Right lobe of liver (tissue), 4 donors: ENCODE measurements around the gene APOBR.

Experiments used
- POLR2A ChIP-seq: fragments of 450-650 bp; IDR thresholded peaks from one replicate; pipeline ENCODE4 v1.6.1; 2017; ENCODE audit warnings: antibody characterized with exemption, mild to moderate bottlenecking
- TF ChIP-seq, protein P1 (sequence below), 4 donors: fragments of 200-600 bp in 3 of 4; fragments of 450-650 bp in 1 of 4; IDR thresholded peaks; one replicate each; pipeline versions ENCODE4 v1.5.1 to v1.8.0; 2016 to 2022; ENCODE audit warnings: antibody characterized with exemption in 4 of 4, mild to moderate bottlenecking in 2 of 4
- donor health status: DM: no; HTN: no; CAD: no.
- donor health status: DM: no; HTN: no; CAD: no.
- donor health status: DM: no; HTN: yes; CAD: no.

DNA sequence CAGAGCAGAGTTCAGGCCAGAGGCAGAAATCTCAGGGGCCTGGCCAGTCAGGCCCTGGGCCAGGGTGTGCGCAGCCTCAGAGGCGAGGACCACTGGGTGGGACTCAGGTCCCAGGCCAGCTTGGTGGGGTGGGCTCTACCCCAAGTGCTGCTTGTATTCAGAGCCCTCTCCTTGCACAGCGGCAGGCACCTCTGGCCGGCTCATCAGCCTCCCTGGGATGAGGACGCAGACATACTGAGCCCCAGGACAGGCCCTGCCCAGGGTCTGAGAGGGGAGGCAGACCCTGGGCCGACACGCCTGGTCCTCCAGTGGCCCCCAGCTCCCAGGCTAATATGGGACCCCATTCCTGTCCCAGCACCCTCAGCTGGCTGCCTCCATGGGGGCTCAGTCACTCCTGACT, 19.8 kb downstream of the APOBR start:
- no peak for TF ChIP-seq POLR2A
- TF ChIP-seq, protein P1, sequence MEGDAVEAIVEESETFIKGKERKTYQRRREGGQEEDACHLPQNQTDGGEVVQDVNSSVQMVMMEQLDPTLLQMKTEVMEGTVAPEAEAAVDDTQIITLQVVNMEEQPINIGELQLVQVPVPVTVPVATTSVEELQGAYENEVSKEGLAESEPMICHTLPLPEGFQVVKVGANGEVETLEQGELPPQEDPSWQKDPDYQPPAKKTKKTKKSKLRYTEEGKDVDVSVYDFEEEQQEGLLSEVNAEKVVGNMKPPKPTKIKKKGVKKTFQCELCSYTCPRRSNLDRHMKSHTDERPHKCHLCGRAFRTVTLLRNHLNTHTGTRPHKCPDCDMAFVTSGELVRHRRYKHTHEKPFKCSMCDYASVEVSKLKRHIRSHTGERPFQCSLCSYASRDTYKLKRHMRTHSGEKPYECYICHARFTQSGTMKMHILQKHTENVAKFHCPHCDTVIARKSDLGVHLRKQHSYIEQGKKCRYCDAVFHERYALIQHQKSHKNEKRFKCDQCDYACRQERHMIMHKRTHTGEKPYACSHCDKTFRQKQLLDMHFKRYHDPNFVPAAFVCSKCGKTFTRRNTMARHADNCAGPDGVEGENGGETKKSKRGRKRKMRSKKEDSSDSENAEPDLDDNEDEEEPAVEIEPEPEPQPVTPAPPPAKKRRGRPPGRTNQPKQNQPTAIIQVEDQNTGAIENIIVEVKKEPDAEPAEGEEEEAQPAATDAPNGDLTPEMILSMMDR (IDR thresholded peaks at IDR 0.05): no peak
